ENCODE results near the gene KLF8.

The KLF8 gene

DNA sequence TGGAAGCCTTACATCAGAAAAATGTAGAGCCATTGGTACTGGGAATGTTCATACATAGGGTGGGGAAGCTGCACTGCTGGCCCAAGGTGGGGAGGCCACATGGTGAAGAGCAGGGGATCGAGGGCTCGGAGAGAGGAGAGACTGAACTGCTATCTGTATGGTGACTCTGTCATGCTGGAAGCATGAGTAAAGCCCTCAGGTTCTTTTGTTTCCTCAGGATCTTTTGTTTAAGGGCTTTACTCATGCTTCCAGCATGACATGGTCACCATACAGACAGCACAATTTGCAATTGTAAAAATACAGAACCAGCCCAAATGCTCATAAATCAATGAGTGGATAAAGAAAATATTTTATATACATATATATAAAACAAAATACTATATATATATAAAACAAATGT, 78.4 kb downstream of the KLF8 start:
- DNase-seq: no peak

DNA sequence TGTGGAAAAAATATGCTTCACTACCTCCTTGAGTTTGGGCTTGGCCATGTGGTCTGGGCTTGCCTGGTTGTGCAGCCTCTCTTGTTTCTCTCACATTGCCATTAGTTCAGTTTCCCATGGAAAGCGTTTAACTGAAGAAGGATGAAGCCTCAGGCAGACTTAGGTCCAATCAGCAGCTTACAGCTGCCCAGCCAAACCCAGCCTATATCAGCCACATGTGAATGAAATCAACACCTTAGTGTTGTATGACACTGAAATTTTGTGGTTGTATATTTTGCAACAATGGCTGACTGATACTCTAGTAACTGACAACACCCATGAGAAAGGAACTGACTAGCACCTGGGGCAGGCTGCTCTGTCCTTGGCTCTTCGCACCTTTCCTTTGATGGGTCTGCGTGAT, 81.2 kb downstream of the KLF8 start:
- no peak for DNase-seq

DNA sequence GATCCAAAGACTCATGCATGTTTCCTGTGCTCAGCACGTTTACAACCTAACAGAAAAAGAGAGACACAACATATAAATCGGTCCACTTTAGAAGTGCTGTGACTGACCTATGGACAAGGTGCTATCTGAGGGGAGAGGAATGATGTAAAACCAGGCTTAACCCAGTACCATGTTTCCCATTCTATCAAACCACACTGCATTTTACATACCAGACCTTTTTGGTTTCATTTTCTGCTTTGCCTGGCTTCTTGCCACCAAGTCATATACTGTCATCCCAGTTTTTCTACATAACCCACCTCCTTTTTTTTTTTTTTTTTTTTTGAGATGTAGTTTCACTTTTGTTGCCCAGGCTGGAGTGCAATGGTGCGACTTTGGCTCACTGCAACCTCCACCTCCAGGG, 82.2 kb downstream of the KLF8 start:
- DNase-seq: no peak

DNA sequence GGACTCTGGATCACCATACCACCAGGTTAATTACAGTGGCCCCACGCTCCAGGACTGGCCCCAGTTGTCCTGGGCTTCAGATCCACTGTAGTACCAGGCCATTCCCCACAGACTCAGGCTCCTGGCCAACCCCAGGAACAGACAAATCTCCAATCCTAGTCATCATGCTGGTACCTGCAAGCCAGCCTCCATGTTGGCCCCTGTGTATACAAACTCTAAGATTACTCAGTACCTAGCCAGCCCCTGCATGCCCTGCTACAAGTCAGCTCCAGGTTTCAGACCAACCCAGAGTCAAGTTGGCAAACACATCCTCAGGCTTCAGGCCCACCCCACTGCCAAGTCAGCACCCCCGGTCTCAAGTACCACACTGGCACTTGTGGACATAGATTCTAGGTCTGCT, 85.9 kb downstream of the KLF8 start:
- DNase-seq: no peak

DNA sequence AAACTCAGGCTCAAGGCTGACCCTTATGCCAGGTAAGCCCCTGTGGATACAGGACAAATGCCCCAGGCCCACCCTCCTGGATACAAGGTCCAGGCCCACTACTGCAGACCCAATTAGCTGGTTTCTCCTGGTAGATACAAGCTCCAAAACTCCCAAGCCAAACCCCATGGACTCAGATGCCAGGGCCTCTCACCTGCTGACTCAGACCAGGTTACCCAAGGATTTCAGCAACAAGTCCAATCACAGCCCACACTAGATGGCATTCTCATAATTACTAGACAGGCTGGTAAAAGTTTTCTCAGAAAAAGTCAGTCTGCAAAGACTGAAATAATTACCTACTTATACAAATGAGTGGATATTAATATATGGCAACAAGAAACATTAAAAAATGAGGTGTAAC, 87.0 kb downstream of the KLF8 start:
- no peak for DNase-seq

All from T-helper 9 cell (primary cell).